Testis (tissue), 3 donors: ENCODE data around the gene PDCD10. TPM values are rescaled to one million over a fixed set of nuclear protein-coding genes. Genes with fewer than 3 reads are reported as not detected.

Experiments
- DNase-seq: peaks from one replicate; pipeline ENCODE4 v3.0.0-alpha.2; 2019
- H3K27ac ChIP-seq, 2 donors: fragments of 200-600 bp; sonication (generic); one replicate each; pipeline ENCODE4 v1.5.1; 2019
- H3K27me3 ChIP-seq: fragments of 200-600 bp; sonication (generic); one replicate; pipeline ENCODE4 v1.5.1; 2019
- H3K36me3 ChIP-seq: fragments of 200-600 bp; sonication (generic); one replicate; pipeline ENCODE4 v1.5.1; 2017; ENCODE audit warnings: low read depth; ENCODE audit errors: missing control alignments
- H3K4me1 ChIP-seq: fragments of 200-600 bp; sonication (generic); one replicate; pipeline ENCODE4 v1.5.1; 2019
- H3K4me3 ChIP-seq, 2 donors: fragments of 200-600 bp; sonication (generic); one replicate each; pipeline ENCODE4 v1.5.1; 2017 to 2019
- H3K9me3 ChIP-seq: fragments of 200-600 bp; sonication (generic); one replicate; pipeline ENCODE4 v1.5.1; 2017
- POLR2A ChIP-seq: fragments of 450-650 bp; IDR thresholded peaks from one replicate; pipeline ENCODE4 v1.6.1; 2017; ENCODE audit warnings: antibody characterized with exemption, mild to moderate bottlenecking, moderate library complexity
- WGBS, 2 donors: methylation state at CpG; one replicate each; pipeline ENCODE4 v1.1.5; 2018; 5-methylcytosine and 5-hydroxymethylcytosine counted together
- intact Hi-C: fragments of 100-400 bp; cut with DNase I; formaldehyde crosslinking; loops from one replicate; pipeline ENCODE4 v1.15.1; 2023; ENCODE audit warnings: low total_unique reads
- polyA plus RNA-seq: library from polyadenylated mRNA; stranded (reverse); fragments of 350-450 nt; fragmentation: Illumina TruSeq; extraction: RNeasy Lipid Tissue Mini Kit (QIAGEN cat#74804); gene quantifications from one replicate; pipeline ENCODE4 v1.2.3, GENCODE V29; 2014; ENCODE audit warnings: low read depth, low replicate concordance; ENCODE audit not compliant: insufficient read depth
- total RNA-seq, 2 donors: library from RNA; depleted of rRNA; stranded (reverse); fragments of >200 nt; gene quantifications; one replicate each; pipeline ENCODE4 v1.2.3, GENCODE V29; 2016
- TF ChIP-seq, protein P1 (sequence below), 3 experiments: fragments of 450-650 bp in 2 of 3; fragments of 200-600 bp in 1 of 3; sonication (generic) in 1 of 3; IDR thresholded peaks; one replicate each; pipeline ENCODE4 v1.5.1; 2016 to 2019; ENCODE audit warnings: antibody characterized with exemption in 3 of 3, mild to moderate bottlenecking in 2 of 3, moderate library complexity in 1 of 3

Gene PDCD10
- total and polyA plus RNA-seq, 3 donors from 2014 or later = 59.4 to 64.7 (median 62.8) TPM

DNA sequence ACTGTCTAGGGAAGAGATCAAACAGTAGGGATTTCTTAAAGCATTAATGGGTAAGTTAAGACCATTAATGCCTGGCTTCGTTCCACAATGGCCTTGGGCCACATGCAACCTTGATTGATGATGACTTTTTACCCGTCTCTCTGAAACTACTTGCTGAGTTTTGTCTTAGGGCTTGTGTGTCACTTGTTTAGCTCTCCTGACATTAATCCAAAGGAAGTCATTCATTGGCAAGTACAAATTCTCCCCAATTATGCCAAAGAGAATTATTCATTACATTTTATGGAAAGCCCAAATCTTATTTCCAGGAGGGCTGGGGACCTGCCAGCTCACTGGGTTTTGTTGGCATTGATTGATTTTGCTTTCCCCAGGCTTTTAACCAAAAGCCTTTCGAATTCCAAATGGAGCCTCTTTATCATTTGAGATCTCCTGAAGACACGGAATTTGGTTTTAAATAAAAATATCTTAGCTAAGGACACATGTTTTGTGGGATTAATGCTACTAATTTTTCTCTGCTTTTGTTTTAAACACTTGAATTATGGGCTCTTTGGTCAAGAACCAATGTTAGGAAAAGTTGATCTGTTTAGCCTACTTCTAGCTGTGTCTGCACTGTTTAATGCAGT lies 41.5 kb upstream of the PDCD10 start:
- no peak for DNase-seq
- TF ChIP-seq, protein P1, sequence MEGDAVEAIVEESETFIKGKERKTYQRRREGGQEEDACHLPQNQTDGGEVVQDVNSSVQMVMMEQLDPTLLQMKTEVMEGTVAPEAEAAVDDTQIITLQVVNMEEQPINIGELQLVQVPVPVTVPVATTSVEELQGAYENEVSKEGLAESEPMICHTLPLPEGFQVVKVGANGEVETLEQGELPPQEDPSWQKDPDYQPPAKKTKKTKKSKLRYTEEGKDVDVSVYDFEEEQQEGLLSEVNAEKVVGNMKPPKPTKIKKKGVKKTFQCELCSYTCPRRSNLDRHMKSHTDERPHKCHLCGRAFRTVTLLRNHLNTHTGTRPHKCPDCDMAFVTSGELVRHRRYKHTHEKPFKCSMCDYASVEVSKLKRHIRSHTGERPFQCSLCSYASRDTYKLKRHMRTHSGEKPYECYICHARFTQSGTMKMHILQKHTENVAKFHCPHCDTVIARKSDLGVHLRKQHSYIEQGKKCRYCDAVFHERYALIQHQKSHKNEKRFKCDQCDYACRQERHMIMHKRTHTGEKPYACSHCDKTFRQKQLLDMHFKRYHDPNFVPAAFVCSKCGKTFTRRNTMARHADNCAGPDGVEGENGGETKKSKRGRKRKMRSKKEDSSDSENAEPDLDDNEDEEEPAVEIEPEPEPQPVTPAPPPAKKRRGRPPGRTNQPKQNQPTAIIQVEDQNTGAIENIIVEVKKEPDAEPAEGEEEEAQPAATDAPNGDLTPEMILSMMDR (IDR thresholded peaks at IDR 0.05) = no peak
- no peak for TF ChIP-seq POLR2A
- WGBS, 2 donors = 64 to 69% methylated on average over 4 of the region's 4 CpGs
- Histone ChIP-seq H3K27ac (no peak overlapping the region), H3K27me3 (no peaks in the 10 kb centered on the region), H3K4me1 (no peaks in the 10 kb centered on the region), H3K36me3 (no peaks in the 10 kb centered on the region), H3K4me3 (no peak overlapping the region), H3K9me3 (no peaks in the 10 kb centered on the region)
- intact Hi-C loops = no loop called here

DNA sequence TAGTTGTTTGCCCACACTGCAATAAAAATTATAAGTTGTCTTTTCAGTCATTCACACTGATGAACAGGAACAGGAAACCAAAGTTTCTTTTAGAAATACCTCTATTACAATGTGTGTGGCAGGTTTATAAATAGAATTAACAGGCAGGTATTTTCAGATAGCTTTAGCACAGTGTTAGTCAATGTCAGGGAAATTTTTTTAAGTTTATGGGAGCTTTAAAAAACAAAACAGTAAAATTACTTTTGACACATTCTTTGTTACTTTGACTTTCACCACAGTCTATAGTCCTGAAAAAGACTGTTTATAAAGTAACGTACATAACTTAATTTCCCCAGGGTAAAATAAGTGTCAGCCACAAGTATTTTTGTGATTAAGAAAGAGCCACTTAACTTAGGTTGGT lies 38.9 kb upstream of the PDCD10 start:
- H3K4me3 ChIP-seq = no peak overlapping the region
- H3K36me3 ChIP-seq = no peaks in the 10 kb centered on the region
- 81 to 88% methylated on average over 1 of the region's 1 CpG for WGBS, 2 donors
- intact Hi-C loops = no loop called here
- no peak overlapping the region for H3K27ac ChIP-seq
- no peaks in the 10 kb centered on the region for H3K4me1 ChIP-seq
- no peaks in the 10 kb centered on the region for H3K27me3 ChIP-seq
- H3K9me3 ChIP-seq = no peaks in the 10 kb centered on the region
- no peak for DNase-seq
- TF ChIP-seq POLR2A = no peak
- TF ChIP-seq, protein P1 (IDR thresholded peaks at IDR 0.05) = no peak

DNA sequence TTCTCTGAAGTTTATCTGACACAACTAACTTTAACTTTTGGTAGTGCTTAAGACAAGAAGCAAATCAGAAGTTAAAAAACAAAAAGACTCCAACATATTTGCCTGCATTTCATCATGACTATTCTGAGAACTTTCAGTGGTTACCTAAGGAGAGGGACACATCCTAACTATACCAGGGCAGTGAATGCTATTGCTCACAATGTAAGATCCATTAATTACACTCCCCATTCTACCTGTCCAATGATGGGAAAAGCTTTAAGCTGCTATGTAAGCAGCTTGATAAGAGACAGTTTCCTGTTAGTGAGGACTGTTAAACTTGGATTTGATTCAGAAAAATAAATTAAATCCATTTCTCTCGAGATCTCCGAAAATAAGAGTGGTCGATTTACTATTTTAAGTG lies 38.3 kb upstream of the PDCD10 start:
- H3K36me3 ChIP-seq = no peaks in the 10 kb centered on the region
- H3K4me3 ChIP-seq = no peak overlapping the region
- DNase-seq = no peak
- no peaks in the 10 kb centered on the region for H3K4me1 ChIP-seq
- intact Hi-C loops = no loop called here
- H3K27ac ChIP-seq = no peak overlapping the region
- 68 to 83% methylated on average over 3 of the region's 3 CpGs for WGBS, 2 donors
- TF ChIP-seq, protein P1 (IDR thresholded peaks at IDR 0.05) = no peak
- no peak for TF ChIP-seq POLR2A
- H3K27me3 ChIP-seq = no peaks in the 10 kb centered on the region
- H3K9me3 ChIP-seq = no peaks in the 10 kb centered on the region

DNA sequence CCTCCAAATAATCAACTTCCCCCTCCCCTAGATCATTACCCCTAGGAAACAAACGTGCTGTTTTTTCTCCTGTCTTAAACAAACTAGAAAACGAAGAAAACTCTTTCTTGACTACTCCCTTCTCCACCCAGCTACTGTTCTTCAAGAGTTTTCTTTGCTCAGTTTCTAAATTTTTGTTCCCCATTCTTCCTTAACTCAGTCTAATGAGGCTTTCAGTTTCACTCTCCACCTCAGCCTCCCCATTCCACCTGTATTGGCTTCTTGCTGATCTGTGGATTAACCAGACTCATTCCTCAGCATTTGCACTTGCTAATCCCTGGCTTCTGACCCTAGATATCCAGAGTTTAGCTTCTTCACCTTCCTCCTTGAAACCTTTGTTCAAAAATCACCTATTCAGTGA lies 27.6 kb upstream of the PDCD10 start:
- Histone ChIP-seq H3K27me3 (no peaks in the 10 kb centered on the region), H3K9me3 (no peaks in the 10 kb centered on the region), H3K27ac (no peak overlapping the region), H3K36me3 (no peaks in the 10 kb centered on the region), H3K4me3 (no peak overlapping the region), H3K4me1 (no peaks in the 10 kb centered on the region)
- 48 to 60% methylated on average over 2 of the region's 2 CpGs for WGBS, 2 donors
- intact Hi-C loops = no loop called here
- DNase-seq = no peak
- TF ChIP-seq, protein P1 (IDR thresholded peaks at IDR 0.05) = no peak
- no peak for TF ChIP-seq POLR2A

DNA sequence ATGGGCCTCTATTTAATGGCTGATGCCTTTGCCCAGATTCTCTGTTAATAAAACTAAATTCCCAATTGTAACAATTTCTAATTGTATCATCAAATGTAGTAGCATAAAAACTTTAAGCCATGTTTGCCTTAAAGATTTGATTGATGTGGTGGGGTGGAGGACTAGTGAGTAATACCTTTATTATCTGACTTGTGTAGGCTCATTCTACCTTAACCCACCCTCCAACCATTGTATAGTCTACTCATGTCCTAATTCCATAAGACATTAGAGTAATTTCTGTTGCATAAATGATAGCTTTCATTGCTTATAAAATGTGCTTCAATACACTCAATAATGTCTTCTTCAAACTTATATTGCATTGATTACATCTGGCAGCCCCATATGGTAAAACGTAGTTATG lies 26.6 kb upstream of the PDCD10 start:
- TF ChIP-seq, protein P1 (IDR thresholded peaks at IDR 0.05) = no peak
- TF ChIP-seq POLR2A = no peak
- WGBS, 2 donors = 81 to 83% methylated on average over 1 of the region's 1 CpG
- intact Hi-C loops = no loop called here
- Histone ChIP-seq H3K4me1 (no peaks in the 10 kb centered on the region), H3K27ac (no peak overlapping the region), H3K9me3 (no peaks in the 10 kb centered on the region), H3K36me3 (no peaks in the 10 kb centered on the region), H3K27me3 (no peaks in the 10 kb centered on the region), H3K4me3 (no peak overlapping the region)
- no peak for DNase-seq
